Activated CD4-positive, alpha-beta T cell treated with anti-CD3 and anti-CD28 coated beads for 1 hour (primary cell): ENCODE results near the gene ERCC6L2.

Source experiments
- DNase-seq: peaks from one replicate; pipeline ENCODE4 v3.0.0-alpha.2; 2020

ERCC6L2 gene

GRCh38 chr9:95980262-95981125 lies 105.0 kb downstream of the ERCC6L2 start:
- DNase-seq = no peak

DNA sequence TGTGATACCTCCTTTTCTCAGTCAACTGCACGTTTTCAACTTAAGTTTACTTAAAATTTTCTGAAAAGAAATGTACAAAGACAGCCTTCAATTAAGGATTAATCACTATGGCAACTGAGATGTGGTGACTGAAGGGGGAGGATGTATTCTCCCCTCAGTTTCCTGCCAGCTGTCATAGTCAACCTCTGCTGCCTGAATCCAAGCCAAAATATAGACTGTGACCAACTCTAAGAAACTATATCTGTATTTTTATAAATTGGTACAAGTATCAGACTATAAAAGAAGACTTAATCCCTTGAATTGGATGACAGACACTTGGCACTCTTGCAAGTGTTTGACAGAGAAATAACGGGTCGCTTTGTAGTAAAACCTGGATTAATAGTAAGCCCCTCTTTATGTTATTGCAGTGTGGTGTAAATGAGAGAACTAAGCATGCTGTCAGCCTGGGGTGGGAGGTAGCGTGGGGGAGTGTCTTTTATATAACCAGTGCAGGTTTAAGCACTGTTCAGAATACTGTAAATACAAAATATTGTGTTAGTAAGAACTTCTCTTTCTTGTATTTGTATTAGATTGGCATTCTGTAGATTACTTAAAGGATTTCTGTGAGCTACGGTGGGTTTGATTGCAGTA lies 106.4 kb downstream of the ERCC6L2 start:
- DNase-seq = no peak

GRCh38 chr9:95985440-95986055 lies 110.1 kb downstream of the ERCC6L2 start:
- DNase-seq = no peak

DNA sequence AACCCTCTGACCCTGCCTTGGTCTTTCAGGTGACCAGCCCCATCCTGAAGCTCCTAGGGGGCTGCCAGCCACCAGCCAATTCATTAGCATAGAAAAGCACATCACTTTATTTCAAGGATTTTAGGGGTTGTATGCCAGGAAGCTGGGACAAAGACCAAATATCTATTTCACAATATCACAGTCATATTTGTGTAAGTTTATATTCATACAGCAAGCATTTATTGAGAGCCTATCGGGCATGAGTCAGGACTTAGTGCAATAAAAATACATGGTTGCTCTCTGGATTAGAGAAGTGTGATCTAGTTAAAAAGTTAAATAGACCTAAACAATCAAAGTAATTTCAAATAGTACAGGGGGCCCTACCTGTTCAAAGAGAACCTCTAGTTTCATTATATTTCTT lies 113.8 kb downstream of the ERCC6L2 start:
- DNase-seq = no peak

DNA sequence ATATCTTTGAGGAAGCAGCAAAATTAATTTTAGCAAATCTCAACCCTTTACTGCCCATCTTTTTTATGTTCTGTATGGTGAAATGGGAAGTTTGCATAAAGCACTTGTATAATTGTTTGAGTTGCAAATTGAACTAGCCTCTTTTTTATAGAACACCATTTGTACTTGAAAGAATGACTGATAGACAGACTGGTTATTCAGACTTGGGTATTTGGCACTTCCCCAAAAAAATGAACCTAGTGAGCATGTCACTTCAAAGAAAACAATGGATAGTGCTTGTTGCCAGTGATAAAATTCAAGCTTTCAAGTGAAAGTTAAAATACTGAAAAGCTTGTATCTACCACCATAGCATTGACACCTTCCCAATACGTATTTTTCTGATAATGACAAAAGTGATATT lies 115.8 kb downstream of the ERCC6L2 start:
- no peak for DNase-seq

- no peak for DNase-seq
These were observed 117.0 kb downstream of the ERCC6L2 start for GRCh38 chr9:95992536-95992935.

DNA sequence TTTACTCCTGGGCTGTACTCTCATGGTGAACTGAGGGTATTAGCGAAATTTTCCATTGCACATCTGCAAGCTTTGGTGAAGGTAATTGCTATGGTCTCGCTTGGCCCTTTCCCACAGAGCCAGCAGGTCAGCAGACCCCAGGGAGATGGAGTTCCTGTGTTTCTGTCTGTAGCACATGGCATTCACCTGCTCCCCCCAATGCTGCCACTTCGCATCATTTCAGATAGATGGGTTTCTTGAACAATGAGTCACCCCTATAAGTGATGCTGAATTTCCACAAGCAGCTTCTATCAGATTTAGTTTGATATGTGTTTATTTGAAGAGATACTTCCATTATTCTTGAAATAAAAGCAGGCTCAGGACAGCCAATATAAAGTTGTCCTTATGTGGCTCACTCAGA lies 117.8 kb downstream of the ERCC6L2 start:
- no peak for DNase-seq

DNA sequence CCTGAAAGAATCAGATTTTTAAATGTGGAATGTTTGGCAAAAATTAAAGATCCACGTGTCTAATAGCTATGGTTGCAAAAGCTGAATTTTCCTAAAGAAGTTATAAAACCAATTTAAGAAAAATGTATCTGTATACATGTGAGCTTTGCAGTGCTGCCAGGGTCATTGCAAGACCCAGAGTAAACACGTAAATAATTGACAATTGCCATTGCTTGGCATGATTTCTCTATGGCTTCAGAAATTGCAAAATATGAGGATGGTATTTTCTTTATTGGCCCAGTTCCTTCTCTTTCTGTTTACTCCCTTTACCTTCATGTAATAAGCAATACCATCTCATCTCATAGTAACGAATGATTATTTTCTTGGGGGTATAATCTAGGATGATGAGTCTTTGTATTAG lies 123.9 kb downstream of the ERCC6L2 start:
- no peak for DNase-seq

DNA sequence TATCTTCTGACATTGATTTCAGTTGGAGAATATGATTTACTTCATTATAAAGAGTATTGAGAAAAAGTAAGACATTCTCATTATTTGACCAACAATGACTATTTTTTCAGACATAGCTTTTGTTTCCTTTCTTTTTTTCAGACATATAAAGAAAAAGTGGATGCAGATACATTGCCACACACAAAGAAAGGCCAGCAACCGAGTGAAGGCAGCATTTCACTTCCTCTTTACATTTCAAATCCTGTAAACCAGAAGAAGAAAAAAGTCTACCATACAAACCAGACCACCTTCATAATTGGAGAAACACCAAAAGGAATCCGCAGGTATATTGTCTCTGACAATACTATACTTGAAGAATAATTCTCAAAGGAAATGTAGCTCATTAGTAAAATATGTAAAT lies 128.9 kb downstream of the ERCC6L2 start:
- no peak for DNase-seq

- no peak for DNase-seq
These were observed 130.9 kb downstream of the ERCC6L2 start for GRCh38 chr9:96006296-96006879.

- DNase-seq = no peak
These were observed 131.5 kb downstream of the ERCC6L2 start for GRCh38 chr9:96006961-96007360.

- no peak for DNase-seq
These were observed 133.2 kb downstream of the ERCC6L2 start for GRCh38 chr9:96008502-96009222.

- no peak for DNase-seq
These were observed 133.7 kb downstream of the ERCC6L2 start for GRCh38 chr9:96009223-96009602.

- DNase-seq = peak; percentile 49
These were observed 134.4 kb downstream of the ERCC6L2 start for GRCh38 chr9:96009690-96010472.

- peak; percentile 51 for DNase-seq
These were observed 138.6 kb downstream of the ERCC6L2 start for GRCh38 chr9:96014078-96014477.

- no peak for DNase-seq
These were observed 140.6 kb downstream of the ERCC6L2 start for GRCh38 chr9:96015876-96016686.
